Coronary artery (tissue), 2 donors: ENCODE results near the gene CDH13.

Source experiments
- DNase-seq: peaks from one replicate; pipeline ENCODE4 v3.0.0-alpha.2; 2017; ENCODE audit warnings: low spot score
- H3K27ac ChIP-seq, 2 donors: fragments of 200-600 bp; sonication (generic); one replicate each; pipeline ENCODE4 v1.5.1; 2016 to 2019
- H3K4me3 ChIP-seq: fragments of 200-600 bp; sonication (generic); 2 replicates; pipeline ENCODE4 v1.5.1; 2016; ENCODE audit warnings: mild to moderate bottlenecking, moderate library complexity
- TF ChIP-seq, protein P1 (sequence below): fragments of 200-600 bp; sonication (generic); IDR thresholded peaks from one replicate; pipeline ENCODE4 v1.5.1; 2019; ENCODE audit warnings: antibody characterized with exemption

CDH13 gene

DNA sequence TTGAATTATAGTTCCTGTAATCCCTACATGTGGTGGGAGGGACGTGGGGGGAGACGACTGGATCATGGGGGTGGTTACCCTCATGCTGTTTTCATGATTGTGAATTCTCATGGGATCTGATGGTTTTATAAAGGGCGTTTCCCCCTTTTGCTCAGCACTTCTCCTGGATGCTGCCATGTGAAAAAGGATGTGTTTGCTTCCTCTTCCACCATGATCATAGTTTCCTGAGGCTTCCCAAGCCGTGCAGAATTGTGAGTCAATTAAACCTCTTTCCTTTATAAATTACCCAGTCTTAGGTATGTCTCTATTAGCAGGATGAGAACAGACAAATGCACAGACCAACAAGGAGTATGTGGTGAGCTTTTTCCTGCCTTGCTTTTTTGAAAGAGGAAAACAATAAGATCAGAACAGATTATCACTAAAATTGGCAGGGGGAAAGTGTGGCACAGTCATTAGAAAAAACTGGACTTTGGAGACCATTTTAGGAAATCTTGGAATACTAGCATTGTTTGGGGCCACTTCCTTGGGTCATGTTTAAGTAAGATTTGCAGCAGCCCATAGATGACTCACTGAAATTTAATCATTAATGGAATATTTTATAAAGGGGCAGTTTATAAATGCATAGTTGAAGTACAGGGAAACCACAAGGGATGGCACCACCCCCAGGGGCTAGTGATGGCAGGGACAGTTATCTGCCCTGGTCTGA, 352.8 kb downstream of the CDH13 start:
- TF ChIP-seq, protein P1, sequence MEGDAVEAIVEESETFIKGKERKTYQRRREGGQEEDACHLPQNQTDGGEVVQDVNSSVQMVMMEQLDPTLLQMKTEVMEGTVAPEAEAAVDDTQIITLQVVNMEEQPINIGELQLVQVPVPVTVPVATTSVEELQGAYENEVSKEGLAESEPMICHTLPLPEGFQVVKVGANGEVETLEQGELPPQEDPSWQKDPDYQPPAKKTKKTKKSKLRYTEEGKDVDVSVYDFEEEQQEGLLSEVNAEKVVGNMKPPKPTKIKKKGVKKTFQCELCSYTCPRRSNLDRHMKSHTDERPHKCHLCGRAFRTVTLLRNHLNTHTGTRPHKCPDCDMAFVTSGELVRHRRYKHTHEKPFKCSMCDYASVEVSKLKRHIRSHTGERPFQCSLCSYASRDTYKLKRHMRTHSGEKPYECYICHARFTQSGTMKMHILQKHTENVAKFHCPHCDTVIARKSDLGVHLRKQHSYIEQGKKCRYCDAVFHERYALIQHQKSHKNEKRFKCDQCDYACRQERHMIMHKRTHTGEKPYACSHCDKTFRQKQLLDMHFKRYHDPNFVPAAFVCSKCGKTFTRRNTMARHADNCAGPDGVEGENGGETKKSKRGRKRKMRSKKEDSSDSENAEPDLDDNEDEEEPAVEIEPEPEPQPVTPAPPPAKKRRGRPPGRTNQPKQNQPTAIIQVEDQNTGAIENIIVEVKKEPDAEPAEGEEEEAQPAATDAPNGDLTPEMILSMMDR = no peak
- H3K27ac ChIP-seq = no peak overlapping the region
- H3K4me3 ChIP-seq = no peak overlapping the region
- no peak for DNase-seq

DNA sequence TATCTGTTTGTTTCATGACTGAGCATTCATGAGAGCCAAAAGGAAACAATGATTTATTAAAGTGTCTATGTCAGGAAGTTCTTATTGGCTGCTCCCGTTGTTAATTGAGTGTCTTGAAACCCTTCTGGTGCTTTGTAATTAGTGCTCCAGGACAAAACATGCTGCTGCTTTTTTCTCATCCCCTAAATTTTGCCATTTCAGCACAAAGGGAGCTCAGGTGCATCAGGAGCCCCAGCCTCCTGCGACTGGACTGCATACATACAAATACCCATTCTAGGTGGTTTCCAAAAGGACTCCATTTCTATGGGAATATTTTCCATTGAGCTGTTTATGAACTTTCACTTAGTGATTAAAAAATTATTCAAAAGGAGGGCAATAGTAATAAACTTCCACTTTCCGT, 354.0 kb downstream of the CDH13 start:
- TF ChIP-seq, protein P1 = no peak
- Histone ChIP-seq H3K27ac (no peak overlapping the region), H3K4me3 (no peak overlapping the region)
- no peak for DNase-seq

DNA sequence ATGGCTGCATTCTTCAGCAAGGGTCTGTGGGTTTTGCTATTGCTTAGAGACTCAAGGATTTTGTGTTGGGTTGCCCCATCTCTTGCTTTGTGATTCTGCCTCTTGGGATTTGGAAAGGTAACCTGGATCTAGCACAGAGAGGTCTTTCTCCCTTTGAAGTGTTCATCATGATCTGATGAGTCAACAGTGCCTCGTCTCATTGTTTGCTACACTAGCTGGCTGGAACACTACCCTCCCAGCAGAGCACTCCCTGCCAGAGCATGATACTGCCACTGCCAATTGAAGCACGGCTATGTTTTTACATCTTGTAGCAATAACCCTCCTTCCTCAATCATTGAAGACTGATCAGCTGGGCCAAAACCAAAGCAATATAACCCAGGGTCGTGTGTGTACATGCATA, 361.0 kb downstream of the CDH13 start:
- DNase-seq = no peak
- TF ChIP-seq, protein P1 = no peak
- Histone ChIP-seq H3K27ac (no peak overlapping the region), H3K4me3 (no peak overlapping the region)

DNA sequence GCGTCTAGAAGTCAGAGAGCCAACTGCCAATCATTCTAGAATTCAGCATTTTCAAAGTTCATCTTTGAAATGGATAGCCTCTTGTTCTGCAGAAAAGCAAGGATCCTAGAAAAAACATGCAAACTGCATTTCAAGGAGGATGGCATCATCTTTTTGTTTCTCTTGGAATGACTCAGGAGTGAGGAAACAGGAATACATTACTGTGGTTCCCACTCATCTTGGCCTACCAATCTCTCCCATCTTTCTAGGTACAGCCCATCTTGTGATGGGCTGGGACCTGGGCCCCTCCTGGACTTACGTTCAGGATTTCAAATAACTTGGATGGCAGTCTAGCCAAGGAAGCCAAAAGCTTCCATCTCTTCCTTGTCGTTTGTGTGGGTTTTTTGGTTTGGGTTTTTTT, 363.4 kb downstream of the CDH13 start:
- H3K27ac ChIP-seq = no peak overlapping the region

DNA sequence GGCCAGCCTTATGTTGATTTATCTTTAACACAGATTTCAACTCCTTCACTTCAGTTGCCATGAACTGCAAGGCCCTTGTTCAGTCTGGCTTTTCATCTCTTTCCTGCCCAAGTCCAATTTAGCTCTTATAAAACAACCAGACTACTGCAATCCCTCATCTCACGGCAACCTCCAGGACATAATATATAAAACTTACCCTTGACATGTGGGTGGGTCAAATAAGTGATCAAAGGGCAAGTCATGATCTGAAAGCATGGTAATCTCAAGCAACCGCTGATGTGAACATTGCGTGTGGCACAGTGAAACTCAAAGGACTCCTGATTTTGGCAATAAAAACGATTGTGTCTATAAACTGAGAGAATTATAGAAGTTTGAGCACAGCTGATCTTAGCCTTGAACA, 364.6 kb downstream of the CDH13 start:
- H3K27ac ChIP-seq = no peak overlapping the region
- no peak overlapping the region for H3K4me3 ChIP-seq
- no peak for DNase-seq
- TF ChIP-seq, protein P1 = no peak

More for the DNA sequence above, 363.4 kb downstream of the CDH13 start:
- no peak for DNase-seq
- TF ChIP-seq, protein P1 = no peak
- H3K4me3 ChIP-seq = no peak overlapping the region

DNA sequence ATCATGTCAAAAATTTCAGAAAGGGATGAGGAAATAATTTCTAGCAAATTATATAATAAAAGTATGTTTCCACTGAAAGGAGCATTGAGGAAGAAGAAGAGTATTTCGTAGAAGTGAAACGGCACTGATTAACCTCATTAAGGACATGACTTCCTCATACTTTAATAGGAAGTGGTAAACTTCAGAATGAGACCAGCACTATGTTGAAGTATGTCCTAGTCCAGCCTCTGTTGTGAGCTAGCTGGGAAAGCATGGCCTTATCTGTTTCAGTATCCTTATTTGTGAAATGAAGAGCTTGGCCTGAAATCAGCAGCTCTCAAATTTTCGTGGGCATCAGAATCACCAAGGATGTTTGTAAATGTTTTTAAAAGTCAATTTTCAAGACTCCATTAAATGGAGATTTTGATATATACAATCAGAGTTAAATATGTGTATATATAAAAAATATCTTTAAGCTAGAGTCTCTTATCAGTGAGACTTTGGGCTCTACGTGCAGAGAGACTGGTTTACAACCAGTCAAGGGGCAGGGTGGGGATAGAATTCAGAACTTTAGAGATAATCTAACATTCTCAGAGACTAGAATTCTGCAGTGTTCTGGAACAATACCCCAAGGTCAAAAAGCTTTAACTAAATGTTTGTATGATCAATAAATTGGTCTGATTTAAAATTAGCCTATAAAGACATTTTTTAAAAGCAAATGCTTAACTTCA, 365.4 kb downstream of the CDH13 start:
- H3K27ac ChIP-seq = no peak overlapping the region
- TF ChIP-seq, protein P1 = no peak
- no peak for DNase-seq
- no peak overlapping the region for H3K4me3 ChIP-seq

DNA sequence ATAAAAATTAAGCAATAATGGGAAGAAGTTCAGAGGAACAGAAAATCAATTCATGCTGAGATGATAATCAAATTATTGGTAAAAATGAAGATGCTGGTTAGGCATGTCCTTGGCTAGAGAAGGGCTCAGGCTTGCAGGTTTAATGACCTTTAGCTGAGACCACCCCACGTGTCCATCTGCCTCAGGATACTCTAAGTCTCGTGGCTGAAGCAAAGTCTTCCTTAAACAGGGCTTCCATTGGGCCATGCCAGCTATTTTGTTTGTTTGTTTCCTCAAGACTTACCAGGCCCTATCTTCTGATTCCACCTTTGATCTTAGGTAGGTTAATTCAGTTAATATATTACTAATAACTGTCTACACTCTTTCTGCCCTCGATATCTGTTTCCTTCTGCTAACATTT, 366.0 kb downstream of the CDH13 start:
- TF ChIP-seq, protein P1 = no peak
- no peak overlapping the region for H3K4me3 ChIP-seq
- DNase-seq = no peak
- no peak overlapping the region for H3K27ac ChIP-seq
